H1 (cell line): ENCODE data around the gene GABRG3. TPM values are rescaled to one million over a fixed set of nuclear protein-coding genes. Genes with fewer than 3 reads are reported as not detected.

Experiments used
- CTCF ChIA-PET: fragments of 300-600 bp; sonication (Branson Sonifier 250); formaldehyde crosslinking; loops from one replicate; lab custom pipeline; 2021; ENCODE audit not compliant: partially characterized antibody; lab: Charles Lee
- POLR2A ChIA-PET: fragments of 300-600 bp; sonication (Branson Sonifier 250); formaldehyde crosslinking; loops from one replicate; lab custom pipeline; 2021; ENCODE audit warnings: inconsistent platforms; ENCODE audit not compliant: partially characterized antibody; lab: Charles Lee
- DNase-seq, 2 experiments: peaks; one replicate each; pipeline versions ENCODE4 v3.0.0 to v3.0.0-alpha.2; 2010 to 2022; ENCODE audit warnings: low spot score in 2 of 2, low read depth in 1 of 2, mixed read lengths in 1 of 2
- FAIRE-seq: peaks from 2 replicates; lab custom pipeline; 2011; peaks lifted over from hg19 to GRCh38; lab: Jason Lieb, UNC
- H2AFZ ChIP-seq: 2 replicates; pipeline ENCODE4 v1.8.1; 2012; ENCODE audit warnings: low read length, inconsistent platforms
- H2AK5ac ChIP-seq: 2 replicates; pipeline ENCODE4 v1.6.1; 2013; ENCODE audit warnings: low read depth, low read length
- H2BK120ac ChIP-seq: replicated peaks from 2 replicates; pipeline ENCODE3; 2013; ENCODE audit warnings: low read depth, low read length, inconsistent platforms
- H2BK12ac ChIP-seq: 2 replicates; pipeline ENCODE4 v1.6.1; 2013; ENCODE audit warnings: low read depth, low read length
- H2BK15ac ChIP-seq: 2 replicates; pipeline ENCODE4 v1.6.1; 2013; ENCODE audit warnings: low read length
- H2BK20ac ChIP-seq: 2 replicates; pipeline ENCODE4 v1.6.1; 2013; ENCODE audit warnings: low read length
- H2BK5ac ChIP-seq: 2 replicates; pipeline ENCODE4 v1.6.1; 2013; ENCODE audit warnings: low read depth, low read length
- H3K14ac ChIP-seq: 2 replicates; pipeline ENCODE4 v1.6.1; 2013; ENCODE audit warnings: inconsistent platforms; ENCODE audit not compliant: insufficient read length
- H3K18ac ChIP-seq: 2 replicates; pipeline ENCODE4 v1.6.1; 2013; ENCODE audit warnings: low read length; ENCODE audit errors: extremely low read depth
- H3K23ac ChIP-seq: 2 replicates; pipeline ENCODE4 v1.6.1; 2013; ENCODE audit warnings: inconsistent platforms; ENCODE audit not compliant: insufficient read length
- H3K23me2 ChIP-seq: 2 replicates; pipeline ENCODE4 v1.6.1; 2013; ENCODE audit warnings: low read depth, low read length
- H3K27ac ChIP-seq: 2 replicates; pipeline ENCODE4 v1.6.1; 2011; ENCODE audit warnings: low read depth, low read length, inconsistent platforms
- H3K27me3 ChIP-seq, 4 experiments: replicated peaks in 1 of 4; 1 replicate in 1 of 4; 2 replicates in 3 of 4; pipeline versions ENCODE4 v1.6.1 to v1.8.1; 2011 to 2013; ENCODE audit warnings: low read length in 3 of 4, mild to moderate bottlenecking in 3 of 4, inconsistent platforms in 2 of 4, mixed read lengths in 2 of 4, moderate library complexity in 1 of 4; ENCODE audit not compliant: control insufficient read depth in 3 of 4, insufficient read depth in 3 of 4; ENCODE audit errors: extremely low read depth in 1 of 4
- H3K36me3 ChIP-seq, 4 experiments: 2 replicates each; pipeline versions ENCODE4 v1.6.1 to v1.8.1; 2011 to 2013; ENCODE audit warnings: mild to moderate bottlenecking in 4 of 4, low read length in 3 of 4, moderate library complexity in 2 of 4, control low read depth in 1 of 4, inconsistent platforms in 1 of 4; ENCODE audit not compliant: insufficient read depth in 4 of 4, control insufficient read depth in 2 of 4
- H3K4ac ChIP-seq: replicated peaks from 2 replicates; pipeline ENCODE3; 2013; ENCODE audit warnings: low read length, low read depth, mixed read lengths, inconsistent platforms; ENCODE audit not compliant: insufficient read length
- H3K4me1 ChIP-seq, 4 experiments: replicated peaks in 1 of 4; 1 replicate in 1 of 4; 2 replicates in 3 of 4; pipeline versions ENCODE4 v1.6.1 to v1.8.1; 2011 to 2013; ENCODE audit warnings: low read length in 3 of 4, inconsistent platforms in 2 of 4, mixed read lengths in 1 of 4; ENCODE audit not compliant: insufficient read depth in 4 of 4, control insufficient read depth in 3 of 4
- H3K4me2 ChIP-seq, 2 experiments: 2 replicates each; pipeline versions ENCODE4 v1.6.1 to v1.8.1; 2011 to 2013; ENCODE audit warnings: low read depth in 2 of 2, low read length in 2 of 2, control low read depth in 1 of 2, inconsistent platforms in 1 of 2, mild to moderate bottlenecking in 1 of 2; ENCODE audit not compliant: insufficient read depth in 1 of 2
- H3K4me3 ChIP-seq, 4 experiments: fragments of 200-600, 300-600 bp in 1 of 4; sonication (generic), shearing (Covaris generic), sonication (Bioruptor Twin) in 1 of 4; 2 replicates each; pipeline versions ENCODE4 v1.5.1 to v1.8.1; 2011 to 2016; ENCODE audit warnings: low read length in 4 of 4, low read depth in 3 of 4, control low read depth in 2 of 4, inconsistent platforms in 2 of 4, mild to moderate bottlenecking in 2 of 4, mixed read lengths in 1 of 4, moderate library complexity in 1 of 4; ENCODE audit not compliant: insufficient read depth in 2 of 4; ENCODE audit errors: extremely low read depth in 1 of 4
- H3K56ac ChIP-seq: replicated peaks from 2 replicates; pipeline ENCODE3; 2013; ENCODE audit warnings: low read depth, mild to moderate bottlenecking, mixed read lengths, low read length, inconsistent platforms; ENCODE audit not compliant: insufficient read length
- H3K79me1 ChIP-seq: 2 replicates; pipeline ENCODE4 v1.6.1; 2013; ENCODE audit warnings: low read depth, low read length, control low read depth
- H3K79me2 ChIP-seq, 2 experiments: 2 replicates each; pipeline versions ENCODE4 v1.6.1 to v1.8.1; 2012 to 2013; ENCODE audit warnings: low read length in 2 of 2, mild to moderate bottlenecking in 2 of 2, inconsistent platforms in 1 of 2; ENCODE audit not compliant: insufficient read depth in 2 of 2, control insufficient read depth in 1 of 2
- H3K9ac ChIP-seq, 4 experiments: replicated peaks in 1 of 4; 1 replicate in 1 of 4; 2 replicates in 3 of 4; pipeline versions ENCODE4 v1.6.1 to v1.8.1; 2011 to 2013; ENCODE audit warnings: low read depth in 3 of 4, low read length in 3 of 4, control low read depth in 2 of 4, mild to moderate bottlenecking in 2 of 4, moderate library complexity in 2 of 4, inconsistent platforms in 1 of 4; ENCODE audit errors: extremely low read depth in 1 of 4
- H3K9me3 ChIP-seq, 2 experiments: 2 replicates each; pipeline versions ENCODE4 v1.6.1 to v1.8.1; 2012 to 2013; ENCODE audit warnings: mild to moderate bottlenecking in 2 of 2, moderate library complexity in 2 of 2, control low read depth in 1 of 2, inconsistent platforms in 1 of 2, low read depth in 1 of 2, low read length in 1 of 2, mixed read lengths in 1 of 2; ENCODE audit not compliant: insufficient read depth in 2 of 2
- H4K20me1 ChIP-seq, 2 experiments: replicated peaks in 1 of 2; 2 replicates each; pipeline versions ENCODE3 to v1.8.1; 2011 to 2013; ENCODE audit warnings: inconsistent platforms in 2 of 2, low read length in 2 of 2, mild to moderate bottlenecking in 1 of 2; ENCODE audit not compliant: insufficient read depth in 2 of 2, control insufficient read depth in 1 of 2
- H4K5ac ChIP-seq: 2 replicates; pipeline ENCODE4 v1.6.1; 2013; ENCODE audit warnings: low read length, low read depth, mixed read lengths, inconsistent platforms; ENCODE audit not compliant: insufficient read length
- H4K8ac ChIP-seq: 2 replicates; pipeline ENCODE4 v1.8.0; 2013; ENCODE audit warnings: mild to moderate bottlenecking, moderate library complexity, low read length, inconsistent platforms; ENCODE audit not compliant: insufficient read depth; ENCODE audit errors: extremely low read depth
- H4K91ac ChIP-seq: replicated peaks from 2 replicates; pipeline ENCODE3; 2013; ENCODE audit warnings: low read length, mixed read lengths, inconsistent platforms; ENCODE audit not compliant: insufficient read length
- CBX5 ChIP-seq: fragments of 300-800, 300-1000 bp; sonication (generic); IDR thresholded peaks from 2 replicates; pipeline ENCODE4 v1.7.1; 2016; ENCODE audit warnings: antibody characterized with exemption, low read length, low read depth
- CHD2 ChIP-seq: IDR thresholded peaks from 2 replicates; pipeline ENCODE4 v1.6.1; 2012; ENCODE audit warnings: low read length, improper control_type of control experiment
- CTBP2 ChIP-seq: IDR thresholded peaks from 2 replicates; pipeline ENCODE4 v1.7.0; 2011; ENCODE audit warnings: borderline replicate concordance, mild to moderate bottlenecking, moderate library complexity, mixed read lengths, low read length; ENCODE audit not compliant: insufficient read depth, insufficient read length
- EGR1 ChIP-seq: IDR thresholded peaks from 2 replicates; pipeline ENCODE4 v1.6.1; 2011; ENCODE audit warnings: low read depth, low read length, borderline replicate concordance
- KDM4A ChIP-seq: IDR thresholded peaks from one replicate; pipeline ENCODE4 v1.7.1; 2012; ENCODE audit warnings: low read depth, mild to moderate bottlenecking, moderate library complexity, low read length, inconsistent platforms; ENCODE audit not compliant: severe bottlenecking
- KDM5A ChIP-seq: fragments of 200-600 bp; IDR thresholded peaks from 2 replicates; pipeline ENCODE4 v1.7.1; 2012; ENCODE audit warnings: mild to moderate bottlenecking, low read length, inconsistent platforms, mixed read lengths
- NRF1 ChIP-seq: IDR thresholded peaks from 2 replicates; pipeline ENCODE4 v1.6.1; 2011; ENCODE audit warnings: mild to moderate bottlenecking, low read depth, low read length, improper control_type of control experiment
- POLR2AphosphoS5 ChIP-seq: IDR thresholded peaks from 2 replicates; pipeline ENCODE4 v1.6.1; 2011; ENCODE audit warnings: low read depth, low read length
- POU5F1 ChIP-seq: IDR thresholded peaks from 2 replicates; pipeline ENCODE4 v1.6.1; 2011; ENCODE audit warnings: low read depth, mild to moderate bottlenecking, low read length, moderate library complexity
- SIRT6 ChIP-seq: IDR thresholded peaks from one replicate; pipeline ENCODE4 v1.7.1; 2012; ENCODE audit warnings: low read length, inconsistent platforms
- SIX5 ChIP-seq: IDR thresholded peaks from 2 replicates; pipeline ENCODE4 v1.6.1; 2011; ENCODE audit warnings: mild to moderate bottlenecking, low read depth, low read length
- SP2 ChIP-seq: IDR thresholded peaks from 2 replicates; pipeline ENCODE4 v1.6.1; 2012; ENCODE audit warnings: mild to moderate bottlenecking, low read length, inconsistent platforms
- SUZ12 ChIP-seq: fragments of 200-600 bp; sonication (generic); IDR thresholded peaks from 2 replicates; pipeline ENCODE4 v1.6.1; 2012; ENCODE audit warnings: mild to moderate bottlenecking, inconsistent platforms, low read length, moderate library complexity, mixed read lengths
- TCF12 ChIP-seq: IDR thresholded peaks from 2 replicates; pipeline ENCODE4 v1.6.1; 2011; ENCODE audit warnings: low read depth, mild to moderate bottlenecking, low read length
- WGBS, 2 experiments: shearing (Covaris generic) in 1 of 2; methylation state at CpG; one replicate each; pipeline versions ENCODE4 v1.1.6 to v1.1.7; 2013 to 2015; ENCODE audit warnings: low lambda C conversion rate in 2 of 2, mixed read lengths in 2 of 2, inconsistent platforms in 1 of 2, low coverage in 1 of 2, missing lambda C conversion rate in 1 of 2; ENCODE audit not compliant: insufficient replicate concordance in 2 of 2, insufficient coverage in 1 of 2, insufficient read length in 1 of 2; ENCODE audit errors: extremely low coverage in 1 of 2, missing lambda C conversion rate in 1 of 2; 5-methylcytosine and 5-hydroxymethylcytosine counted together
- polyA plus RNA-seq, 7 experiments: library from polyadenylated mRNA; depleted of rRNA in 3 of 7; stranded (reverse) in 5 of 7; unstranded in 2 of 7; fragments of >200 nt in 5 of 7; fragments of 200-250 nt in 2 of 7; gene quantifications; 1 replicate in 5 of 7; 2 replicates in 1 of 7; 4 replicates in 1 of 7; pipeline versions ENCODE4 v1.2.1 to v1.2.3, GENCODE V29; 2011 to 2013; ENCODE audit warnings: missing spikeins in 2 of 7, mixed read lengths in 2 of 7
- total RNA-seq: library from RNA; stranded (reverse); fragmentation: NEBNext Ultra II Directional; extraction: Animal tissue kit (Norgen Biotek cat#: 25700); gene quantifications from 2 replicates; pipeline ENCODE4 v1.2.1, GENCODE V29; 2021

Gene GABRG3
- total and polyA plus RNA-seq, 2 of the 8 experiments (the other 6 are each of a cell fraction or from before 2014, with no cell fraction given) = 0.17 to 0.80 TPM

DNA sequence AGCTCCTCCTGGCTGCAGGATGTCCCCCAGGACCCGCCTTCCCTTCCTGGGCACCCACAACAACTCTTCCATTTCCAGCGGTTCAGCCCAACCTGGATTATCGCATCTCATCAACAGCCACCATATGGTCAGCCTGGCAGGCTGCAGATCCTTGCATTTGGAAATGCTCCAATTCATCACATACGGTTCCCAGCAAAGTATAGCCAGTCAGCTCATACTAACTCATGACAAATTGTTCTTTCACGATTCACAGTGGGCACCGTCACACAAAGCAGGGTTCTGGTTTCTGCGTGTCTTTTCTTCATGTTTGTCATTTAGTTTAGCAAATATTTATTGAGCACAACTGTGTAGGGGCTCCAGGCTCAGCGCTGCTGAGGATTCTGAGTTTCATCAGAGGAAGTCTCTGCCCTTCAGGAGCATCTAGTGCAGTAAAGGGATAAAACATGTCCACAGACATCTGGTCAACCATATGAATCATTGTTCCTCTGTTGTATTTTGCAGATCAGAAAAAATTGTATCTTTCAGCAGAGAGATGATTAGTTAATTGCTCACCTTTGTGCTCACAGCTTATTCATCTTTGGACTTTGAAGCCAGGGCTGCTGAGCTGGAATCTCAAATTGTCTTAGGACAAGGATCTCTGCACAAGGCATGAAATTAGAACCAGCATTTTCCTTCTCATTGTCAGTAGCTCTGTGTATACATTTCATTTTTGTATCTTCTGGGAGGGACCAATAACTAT lies 125.1 kb downstream of the GABRG3 start:
- Histone ChIP-seq H2BK12ac (no peak overlapping the region), H3K4me3 (no peak overlapping the region), H2BK5ac (no peak overlapping the region), H3K79me2 (no peaks in the 10 kb centered on the region), H2BK20ac (no peak overlapping the region), H3K23ac (no peak overlapping the region), H3K18ac (no peak overlapping the region), H2AFZ (peak overlapping the region; percentile 60; the same call in 1 of the 2 replicates), H3K56ac (no peak overlapping the region), H2AK5ac (no peak overlapping the region), H3K9me3 (no peaks in the 10 kb centered on the region), H3K36me3 (no peaks in the 10 kb centered on the region), H3K9ac (no peak overlapping the region), H4K5ac (no peak overlapping the region), H3K14ac (no peak overlapping the region), H3K79me1 (no peaks in the 10 kb centered on the region), H3K27me3 (no peaks in the 10 kb centered on the region), H4K8ac (no peak overlapping the region), H2BK15ac (no peak overlapping the region), H3K4me1 (peaks cover 0 to 8% (median 4%) of the 10 kb centered on the region in 4 experiments; a peak in 3 of 7 replicates), H4K91ac (no peak overlapping the region), H2BK120ac (no peak overlapping the region), H4K20me1 (no peaks in the 10 kb centered on the region), H3K4ac (no peak overlapping the region), H3K4me2 (no peak overlapping the region), H3K23me2 (no peaks in the 10 kb centered on the region), H3K27ac (no peak overlapping the region)
- ChIA-PET CTCF (interaction anchor here (0.5 to 1.4 kb wide), 7 partner anchors 16 to 402 kb away, joined by 3 to 5 read pairs (median 3); no protein-coding TSS in a partner anchor), POLR2A (no interaction called here)
- WGBS, 2 experiments = 88% methylated on average over 8 of the region's 8 CpGs; no CpG with 5 or more reads in 1 of the 2 experiments
- DNase-seq (no peak), FAIRE-seq (no peak)
- no peak for TF ChIP-seq SIRT6
- no peak for TF ChIP-seq POU5F1
- TF ChIP-seq CHD2 = no peak
- no peak for TF ChIP-seq SIX5
- TF ChIP-seq KDM4A = no peak
- TF ChIP-seq POLR2AphosphoS5 = no peak
- no peak for TF ChIP-seq CBX5
- TF ChIP-seq NRF1 = no peak
- no peak for TF ChIP-seq TCF12
- no peak for TF ChIP-seq CTBP2
- no peak for TF ChIP-seq SUZ12
- TF ChIP-seq KDM5A = no peak
- TF ChIP-seq SP2 = no peak
- TF ChIP-seq EGR1 = no peak
